K562 (cell line): ENCODE measurements around the gene ATAD3C. TPM values are rescaled to one million over a fixed set of nuclear protein-coding genes. Genes with fewer than 3 reads are reported as not detected.
A peak's percentile ranks its signal among the peaks of the same experiment; 100 is the strongest.

Source experiments
- BRF2 ChIP-seq: IDR thresholded peaks from 3 replicates; pipeline ENCODE4 v1.6.1; 2011; ENCODE audit warnings: borderline replicate concordance, mild to moderate bottlenecking; ENCODE audit not compliant: insufficient read length, insufficient read depth
- CTCFL ChIP-seq: IDR thresholded peaks from 2 replicates; pipeline ENCODE4 v1.6.1; 2011; ENCODE audit warnings: borderline replicate concordance, low read depth, mild to moderate bottlenecking, moderate library complexity, low read length; ENCODE audit not compliant: insufficient read depth, poor library complexity, severe bottlenecking
- CXXC5 ChIP-seq: fragments of 250-450 bp; sonication (Bioruptor Pico); IDR thresholded peaks from 2 replicates; pipeline ENCODE4 v1.8.0; 2022; ENCODE audit warnings: inconsistent platforms, mild to moderate bottlenecking, moderate library complexity
- FIP1L1 ChIP-seq: fragments of 200-400 bp; formaldehyde crosslinking; IDR thresholded peaks from 2 replicates; pipeline ENCODE4 v1.6.1; 2018; ENCODE audit warnings: mild to moderate bottlenecking, low read depth, low read length; ENCODE audit not compliant: poor library complexity, severe bottlenecking
- FOXA3 ChIP-seq, 2 experiments: fragments of 450-650 bp in 1 of 2; sonication (generic) in 1 of 2; formaldehyde crosslinking; IDR thresholded peaks in 1 of 2; conservative IDR thresholded peaks in 1 of 2; 2 replicates each; pipeline versions ENCODE4 v1.4.0 to v1.8.0; 2020 to 2022; ENCODE audit warnings: mild to moderate bottlenecking in 2 of 2, missing genetic modification reagents in 1 of 2
- GTF2A2 ChIP-seq: IDR thresholded peaks from 2 replicates; pipeline ENCODE4 v1.6.1; 2016; ENCODE audit warnings: mild to moderate bottlenecking, missing genetic modification characterization, missing compliant biosample characterization
- MTA1 ChIP-seq: fragments of 450-650 bp; IDR thresholded peaks from 2 replicates; pipeline ENCODE4 v1.6.1; 2017; ENCODE audit warnings: borderline replicate concordance
- NCOA2 ChIP-seq, 2 experiments: fragments of 450-650 bp; IDR thresholded peaks; 2 replicates each; pipeline ENCODE4 v1.6.1; 2018; ENCODE audit warnings: mild to moderate bottlenecking in 2 of 2, moderate library complexity in 1 of 2; ENCODE audit not compliant: partially characterized antibody in 2 of 2
- POLR2AphosphoS2 ChIP-seq: IDR thresholded peaks from 2 replicates; pipeline ENCODE4 v1.6.1; 2012; ENCODE audit warnings: low read length, improper control_type of control experiment
- RBFOX2 ChIP-seq: fragments of 200-400 bp; formaldehyde crosslinking; IDR thresholded peaks from 2 replicates; pipeline ENCODE4 v1.6.1; 2017; ENCODE audit warnings: low read depth, mild to moderate bottlenecking, low read length, moderate library complexity
- RFX7 ChIP-seq: fragments of 250-450 bp; sonication (Bioruptor Pico); IDR thresholded peaks from 2 replicates; pipeline ENCODE4 v1.5.1; 2021; ENCODE audit warnings: mild to moderate bottlenecking
- SIN3B ChIP-seq: fragments of 450-650 bp; IDR thresholded peaks from 2 replicates; pipeline ENCODE4 v1.6.1; 2017; ENCODE audit warnings: low read depth, mild to moderate bottlenecking, moderate library complexity
- SMARCE1 ChIP-seq: fragments of 450-650 bp; IDR thresholded peaks from 2 replicates; pipeline ENCODE4 v1.7.1; 2016; ENCODE audit warnings: mild to moderate bottlenecking
- USF1 ChIP-seq: sonication (generic); formaldehyde crosslinking; IDR thresholded peaks from 2 replicates; pipeline ENCODE4 v1.9.0; 2022; ENCODE audit warnings: mild to moderate bottlenecking, missing genetic modification reagents
- ZC3H11A ChIP-seq: IDR thresholded peaks from 2 replicates; pipeline ENCODE4 v1.6.1; 2012; ENCODE audit warnings: low read depth, low read length, improper control_type of control experiment
- ZNF384 ChIP-seq: IDR thresholded peaks from 2 replicates; pipeline ENCODE4 v1.6.1; 2012; ENCODE audit warnings: low read depth, low read length, improper control_type of control experiment
- ZNF76 ChIP-seq: fragments of 250-450 bp; sonication (Bioruptor Pico); IDR thresholded peaks from 2 replicates; pipeline ENCODE4 v1.4.0; 2020; ENCODE audit warnings: mild to moderate bottlenecking, moderate library complexity, borderline replicate concordance
- polyA plus RNA-seq, 8 experiments: library from polyadenylated mRNA; depleted of rRNA in 4 of 8; stranded (reverse) in 5 of 8; unstranded in 3 of 8; fragments of >200 nt; fragmentation: Nextera tagmentation in 2 of 8; fragmentation: Illumina TruSeq in 1 of 8; extraction: Ambion mirVana in 2 of 8; extraction: Trizol in 1 of 8; gene quantifications; 2 replicates each; pipeline versions ENCODE4 v1.2.1 to v1.2.3, GENCODE V29; 2011 to 2014; ENCODE audit warnings: inconsistent platforms in 1 of 8, missing spikeins in 1 of 8
- total RNA-seq, 7 experiments: library from RNA; depleted of rRNA in 6 of 7; stranded (reverse); fragments of >200 nt in 6 of 7; fragmentation: Illumina TruSeq in 2 of 7; extraction: Trizol in 2 of 7; gene quantifications; 2 replicates each; pipeline versions ENCODE4 v1.2.1 to v1.2.3, GENCODE V29; 2011 to 2021; ENCODE audit warnings: low replicate concordance in 1 of 7
- TF ChIP-seq, protein P1 (sequence below), 2 experiments: fragments of 250-450 bp in 1 of 2; fragments of 450-650 bp in 1 of 2; sonication (Bioruptor Pico) in 1 of 2; IDR thresholded peaks; 2 replicates each; pipeline versions ENCODE4 v1.6.1 to v1.8.0; 2016 to 2021; ENCODE audit warnings: mild to moderate bottlenecking in 2 of 2, moderate library complexity in 2 of 2, missing compliant biosample characterization in 1 of 2, missing genetic modification characterization in 1 of 2
- TF ChIP-seq, protein P2 (sequence below): sonication (generic); formaldehyde crosslinking; IDR thresholded peaks from 2 replicates; pipeline ENCODE4 v1.8.0; 2022; ENCODE audit warnings: missing genetic modification reagents, mild to moderate bottlenecking, borderline replicate concordance

The ATAD3C gene
- total and polyA plus RNA-seq, 9 of the 15 experiments (the other 6 are each of a cell fraction or from before 2014, with no cell fraction given): 0.03 to 0.18 TPM; not detected in 7

GRCh38 chr1:1402072-1402900 lies 47.2 kb upstream of the ATAD3C start (continued):
- TF ChIP-seq CTCFL (peak; percentile 92), ZNF76 (CRISPR knock-in tag) (no peak), FOXA3 (CRISPR knock-in tag; conservative IDR thresholded peaks at IDR 0.05 in 1 of 2, IDR thresholded peaks at IDR 0.05 in 1 of 2) (peak in 1 of 2 experiments; percentile 38; a peak in 1 of 4 replicates), GTF2A2 (tag) (no peak), POLR2AphosphoS2 (peak; percentile 18; the same call in 1 of the 2 replicates), MTA1 (no peak), BRF2 (no peak), USF1 (peak; percentile 38; the same call in 1 of the 2 replicates), SIN3B (no peak), ZNF384 (peak; percentile 47; the same call in 1 of the 2 replicates), CXXC5 (CRISPR knock-in tag) (peak; percentile 36; the same call in 1 of the 2 replicates), FIP1L1 (no peak), RFX7 (CRISPR knock-in tag) (no peak), NCOA2 (IDR thresholded peaks at IDR 0.05; ENCODE audit: partially characterized antibody in 2 of 2) (no peak), ZC3H11A (no peak), SMARCE1 (no peak), RBFOX2 (peak; percentile 52; the same call in 1 of the 2 replicates)
- TF ChIP-seq, protein P1, sequence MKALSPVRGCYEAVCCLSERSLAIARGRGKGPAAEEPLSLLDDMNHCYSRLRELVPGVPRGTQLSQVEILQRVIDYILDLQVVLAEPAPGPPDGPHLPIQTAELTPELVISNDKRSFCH (CRISPR knock-in tag; IDR thresholded peaks at IDR 0.05): no peak
- TF ChIP-seq, protein P1 (tag; IDR thresholded peaks at IDR 0.05): no peak
- TF ChIP-seq, protein P2, sequence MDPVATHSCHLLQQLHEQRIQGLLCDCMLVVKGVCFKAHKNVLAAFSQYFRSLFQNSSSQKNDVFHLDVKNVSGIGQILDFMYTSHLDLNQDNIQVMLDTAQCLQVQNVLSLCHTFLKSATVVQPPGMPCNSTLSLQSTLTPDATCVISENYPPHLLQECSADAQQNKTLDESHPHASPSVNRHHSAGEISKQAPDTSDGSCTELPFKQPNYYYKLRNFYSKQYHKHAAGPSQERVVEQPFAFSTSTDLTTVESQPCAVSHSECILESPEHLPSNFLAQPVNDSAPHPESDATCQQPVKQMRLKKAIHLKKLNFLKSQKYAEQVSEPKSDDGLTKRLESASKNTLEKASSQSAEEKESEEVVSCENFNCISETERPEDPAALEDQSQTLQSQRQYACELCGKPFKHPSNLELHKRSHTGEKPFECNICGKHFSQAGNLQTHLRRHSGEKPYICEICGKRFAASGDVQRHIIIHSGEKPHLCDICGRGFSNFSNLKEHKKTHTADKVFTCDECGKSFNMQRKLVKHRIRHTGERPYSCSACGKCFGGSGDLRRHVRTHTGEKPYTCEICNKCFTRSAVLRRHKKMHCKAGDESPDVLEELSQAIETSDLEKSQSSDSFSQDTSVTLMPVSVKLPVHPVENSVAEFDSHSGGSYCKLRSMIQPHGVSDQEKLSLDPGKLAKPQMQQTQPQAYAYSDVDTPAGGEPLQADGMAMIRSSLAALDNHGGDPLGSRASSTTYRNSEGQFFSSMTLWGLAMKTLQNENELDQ (CRISPR knock-in tag): no peak
